HCT116 (cell line): ENCODE results near the gene LIPK. TPM values are rescaled to one million over a fixed set of nuclear protein-coding genes. Genes with fewer than 3 reads are reported as not detected.
A peak's percentile ranks its signal among the peaks of the same experiment; 100 is the strongest.

Experiments
- ATAC-seq: fragments of 200-7000 bp; cut with Tn5 transposase; 2 replicates; pipeline ENCODE4 v1.9.1; 2020; ENCODE audit warnings: mild to moderate bottlenecking, moderate library complexity
- BruUV-seq: library from RNA; stranded (reverse); fragments of 400-500 nt; replicated peaks from 2 replicates; lab custom pipeline; 2021; lab: Mats Ljungman, UMichigan
- CTCF ChIA-PET: fragments of 300-600 bp; sonication (Branson Sonifier 250); formaldehyde crosslinking; loops from one replicate; lab custom pipeline; 2021; ENCODE audit warnings: antibody characterized with exemption; lab: Charles Lee
- POLR2A ChIA-PET: fragments of 300-600, 350-600 bp; sonication (Branson Sonifier 250); formaldehyde crosslinking; loops from one replicate; lab custom pipeline; 2021; ENCODE audit warnings: antibody characterized with exemption; lab: Charles Lee
- RAD21 ChIA-PET, 2 experiments: fragments of 300-600 bp; sonication (Branson Sonifier 250); formaldehyde crosslinking; loops; one replicate each; lab custom pipeline; 2023; ENCODE audit warnings: low total read pairs in 2 of 2; ENCODE audit not compliant: uncharacterized antibody in 2 of 2, unreplicated experiment in 2 of 2, low non-redundant PET in 1 of 2; lab: Charles Lee
- DNase-seq: peaks from one replicate; pipeline ENCODE4 v3.0.0-alpha.2; 2010; ENCODE audit warnings: low read depth, low spot score
- H2AFZ ChIP-seq: fragments of 200-600 bp; shearing (Covaris generic), sonication (generic); 2 replicates; pipeline ENCODE4 v1.6.1; 2017; ENCODE audit warnings: low read depth, mixed run types, mixed read lengths, antibody characterized with exemption, low read length; ENCODE audit not compliant: poor library complexity, severe bottlenecking
- H3K27ac ChIP-seq: 2 replicates; pipeline ENCODE4 v1.5.1; 2012; ENCODE audit warnings: low read depth, low read length
- H3K27me3 ChIP-seq: fragments of 200-600 bp; sonication (generic); 2 replicates; pipeline ENCODE4 v1.6.1; 2016; ENCODE audit warnings: mixed run types, low read length, mixed read lengths; ENCODE audit not compliant: insufficient read depth
- H3K36me3 ChIP-seq, 2 experiments: fragments of 200-500 bp in 1 of 2; fragments of 200-600 bp in 1 of 2; sonication (Bioruptor generic) in 1 of 2; sonication (generic) in 1 of 2; 2 replicates each; pipeline versions ENCODE4 v1.5.1 to v1.6.1; 2014 to 2016; ENCODE audit warnings: low read length in 2 of 2, inconsistent platforms in 1 of 2, mixed read lengths in 1 of 2, mixed run types in 1 of 2; ENCODE audit not compliant: insufficient read depth in 2 of 2, control insufficient read depth in 1 of 2
- H3K4me1 ChIP-seq, 2 experiments: fragments of 200-600 bp in 1 of 2; sonication (generic) in 1 of 2; 2 replicates each; pipeline versions ENCODE4 v1.5.1 to v1.6.1; 2012 to 2017; ENCODE audit warnings: low read length in 2 of 2, inconsistent platforms in 1 of 2, mild to moderate bottlenecking in 1 of 2, mixed read lengths in 1 of 2, mixed run types in 1 of 2, moderate library complexity in 1 of 2; ENCODE audit not compliant: insufficient read depth in 2 of 2, control insufficient read depth in 1 of 2
- H3K4me2 ChIP-seq: fragments of 200-600 bp; sonication (generic); 2 replicates; pipeline ENCODE4 v1.6.1; 2017; ENCODE audit warnings: mixed run types, low read length, mixed read lengths
- H3K4me3 ChIP-seq, 2 experiments: fragments of 200-600 bp in 1 of 2; sonication (generic) in 1 of 2; replicated peaks in 1 of 2; 2 replicates each; pipeline ENCODE4 v1.5.1; 2011 to 2016; ENCODE audit warnings: low read length in 2 of 2, control low read depth in 1 of 2, low read depth in 1 of 2, mild to moderate bottlenecking in 1 of 2, mixed read lengths in 1 of 2, mixed run types in 1 of 2
- H3K79me2 ChIP-seq: fragments of 200-600 bp; sonication (generic); 2 replicates; pipeline ENCODE4 v1.6.1; 2017; ENCODE audit warnings: mild to moderate bottlenecking, mixed run types, low read length, moderate library complexity, mixed read lengths; ENCODE audit not compliant: insufficient read depth
- H3K9ac ChIP-seq: fragments of 200-600 bp; sonication (generic); 2 replicates; pipeline ENCODE4 v1.6.1; 2016; ENCODE audit warnings: low read length, mixed read lengths
- H3K9me2 ChIP-seq: fragments of 200-600 bp; sonication (generic), shearing (Covaris generic); 2 replicates; pipeline ENCODE4 v1.6.1; 2017; ENCODE audit warnings: mixed run types, mild to moderate bottlenecking, moderate library complexity; ENCODE audit not compliant: insufficient read depth
- H3K9me3 ChIP-seq, 2 experiments: fragments of 200-500 bp in 1 of 2; fragments of 200-600 bp in 1 of 2; sonication (Bioruptor generic) in 1 of 2; sonication (generic) in 1 of 2; 2 replicates each; pipeline ENCODE4 v1.6.1; 2014 to 2017; ENCODE audit warnings: low read length in 2 of 2, mixed read lengths in 2 of 2, inconsistent platforms in 1 of 2, low read depth in 1 of 2, mild to moderate bottlenecking in 1 of 2, mixed run types in 1 of 2, moderate library complexity in 1 of 2; ENCODE audit not compliant: control insufficient read depth in 1 of 2, insufficient read depth in 1 of 2
- H4K20me1 ChIP-seq: fragments of 200-600 bp; sonication (generic), shearing (Covaris generic); 2 replicates; pipeline ENCODE4 v1.6.1; 2017; ENCODE audit warnings: mixed run types, mild to moderate bottlenecking, moderate library complexity; ENCODE audit not compliant: insufficient read depth
- CTCF ChIP-seq, 3 experiments: fragments of 200-600 bp in 1 of 3; sonication (generic) in 1 of 3; IDR thresholded peaks in 2 of 3; conservative IDR thresholded peaks in 1 of 3; 2 replicates each; pipeline ENCODE4 v1.5.1; 2012 to 2017; ENCODE audit warnings: low read depth in 2 of 3, low read length in 2 of 3, antibody characterized with exemption in 1 of 3, borderline replicate concordance in 1 of 3, control low read depth in 1 of 3, mild to moderate bottlenecking in 1 of 3, mixed read lengths in 1 of 3, mixed run types in 1 of 3, moderate library complexity in 1 of 3; ENCODE audit not compliant: insufficient read depth in 1 of 3
- MAX ChIP-seq: IDR thresholded peaks from 2 replicates; pipeline ENCODE4 v1.6.1; 2012
- RAD21 ChIP-seq: IDR thresholded peaks from 2 replicates; pipeline ENCODE4 v1.6.1; 2012; ENCODE audit warnings: low read depth, mild to moderate bottlenecking
- TCF7L2 ChIP-seq: IDR thresholded peaks from 2 replicates; pipeline ENCODE4 v1.7.0; 2011; ENCODE audit warnings: borderline replicate concordance, inconsistent platforms; ENCODE audit not compliant: insufficient read depth, insufficient read length; ENCODE audit errors: extremely low read depth
- ZBTB33 ChIP-seq: IDR thresholded peaks from 2 replicates; pipeline ENCODE4 v1.6.1; 2011; ENCODE audit warnings: mild to moderate bottlenecking, low read length, moderate library complexity; ENCODE audit not compliant: insufficient replicate concordance; ENCODE audit errors: extremely low read depth
- intact Hi-C: fragments of 100-400 bp; cut with micrococcal nuclease; formaldehyde crosslinking; loops from 2 replicates; pipeline ENCODE4 v1.10.0; 2022
- total RNA-seq: library from RNA; stranded (reverse); gene quantifications from one replicate; pipeline ENCODE4 v1.2.1, GENCODE V29; 2021; ENCODE audit not compliant: unreplicated experiment

Gene LIPK
- total RNA-seq, 1 experiment from 2014 or later = not detected

- intact Hi-C loops = no loop called here
- Histone ChIP-seq H3K9ac (no peak overlapping the region), H3K4me1 (no peaks in the 10 kb centered on the region), H3K36me3 (no peaks in the 10 kb centered on the region), H4K20me1 (no peaks in the 10 kb centered on the region), H3K79me2 (no peaks in the 10 kb centered on the region), H3K4me3 (no peak overlapping the region), H3K27ac (no peak overlapping the region), H3K9me2 (no peaks in the 10 kb centered on the region), H3K27me3 (no peaks in the 10 kb centered on the region), H3K4me2 (no peak overlapping the region), H3K9me3 (no peaks in the 10 kb centered on the region), H2AFZ (no peak overlapping the region)
- ChIA-PET CTCF (interaction anchor here (2.6 kb wide), 1 partner anchor 16 kb away, joined by 12 read pairs; no protein-coding TSS in a partner anchor), RAD21 (no interaction called here), POLR2A (no interaction called here)
- ATAC-seq (peak; percentile 69), DNase-seq (no peak)
- no TSS peak for BruUV-seq
- TF ChIP-seq ZBTB33 (no peak), RAD21 (peak; percentile 52), TCF7L2 (no peak), MAX (no peak), CTCF (IDR thresholded peaks at IDR 0.05 in 2 of 3, conservative IDR thresholded peaks at IDR 0.05 in 1 of 3; ENCODE audit: borderline replicate concordance in 1 of 3, insufficient read depth in 1 of 3, low read depth in 2 of 3, low read length in 2 of 3) (peak in 2 of 3 experiments; percentile 25 to 29; a peak in 2 of 6 replicates)
Measured at GRCh38 chr10:88744002-88744401, 38.0 kb downstream of the LIPK start.
